Measurements from ENCODE around the gene CADM1.

GRCh38 chr11:115326526-115326925, 177.7 kb downstream of the CADM1 start:
- no peak for TF ChIP-seq ZNF274 (IDR thresholded peaks at IDR 0.05; ENCODE audit: low read depth, low read length)
- TF ChIP-seq YY1 (IDR thresholded peaks at IDR 0.05; ENCODE audit: insufficient read depth, insufficient read length), result no peak

All from NT2/D1 (cell line).